Adrenal gland (tissue), 5 donors: ENCODE measurements around the gene TDO2.

ENCODE experiments used
- CTCF ChIP-seq, 6 experiments: fragments of 450-650 bp in 4 of 6; fragments of 200-600 bp in 2 of 6; sonication (generic) in 1 of 6; IDR thresholded peaks; 1 replicate in 5 of 6; 2 replicates in 1 of 6; pipeline versions ENCODE4 v1.5.1 to v1.8.0; 2016 to 2021; ENCODE audit warnings: antibody characterized with exemption in 6 of 6, mild to moderate bottlenecking in 2 of 6, moderate library complexity in 1 of 6
- POLR2A ChIP-seq, 2 donors: fragments of 450-650 bp; IDR thresholded peaks; one replicate each; pipeline ENCODE4 v1.6.1; 2017; ENCODE audit warnings: antibody characterized with exemption in 2 of 2, mild to moderate bottlenecking in 2 of 2, moderate library complexity in 1 of 2
- donor health status: DM: no; HTN: no; CAD: no.

- TF ChIP-seq CTCF (IDR thresholded peaks at IDR 0.05) (no peak), POLR2A (IDR thresholded peaks at IDR 0.05) (no peak)
Observed at GRCh38 chr4:155960522-155960921, 57.0 kb downstream of the TDO2 start.
